NCI-H82 (cell line): ENCODE measurements around the gene MTPN.
A peak's percentile ranks its signal among the peaks of the same experiment; 100 is the strongest.

Source experiments
- DNase-seq: peaks from one replicate; lab custom pipeline; 2025; lab: John Stamatoyannopoulos, UW

Gene MTPN

DNA sequence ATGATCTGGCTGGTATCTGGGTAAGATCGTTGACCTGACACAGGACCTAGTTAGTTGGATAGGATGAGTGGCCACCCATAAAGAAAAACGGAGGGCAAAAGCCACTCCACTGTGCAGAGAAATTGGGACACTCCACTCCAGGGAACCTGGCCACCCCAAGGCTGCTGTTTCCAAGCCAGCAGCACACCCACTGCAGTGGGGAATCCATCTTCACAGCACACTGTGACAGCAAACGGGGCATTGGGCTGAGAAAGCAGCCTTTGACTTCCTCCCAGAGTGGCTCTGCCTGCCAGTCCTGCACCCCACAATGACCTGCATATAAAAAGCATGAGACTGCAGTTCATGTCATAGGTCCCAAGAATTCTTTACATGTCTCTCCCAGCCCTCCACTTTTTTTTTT is 52.9 kb downstream of the MTPN start:
- DNase-seq = no peak

GRCh38 chr7:135922263-135922662 is 54.9 kb downstream of the MTPN start:
- DNase-seq = no peak

GRCh38 chr7:135920478-135920877 is 56.7 kb downstream of the MTPN start:
- no peak for DNase-seq

DNA sequence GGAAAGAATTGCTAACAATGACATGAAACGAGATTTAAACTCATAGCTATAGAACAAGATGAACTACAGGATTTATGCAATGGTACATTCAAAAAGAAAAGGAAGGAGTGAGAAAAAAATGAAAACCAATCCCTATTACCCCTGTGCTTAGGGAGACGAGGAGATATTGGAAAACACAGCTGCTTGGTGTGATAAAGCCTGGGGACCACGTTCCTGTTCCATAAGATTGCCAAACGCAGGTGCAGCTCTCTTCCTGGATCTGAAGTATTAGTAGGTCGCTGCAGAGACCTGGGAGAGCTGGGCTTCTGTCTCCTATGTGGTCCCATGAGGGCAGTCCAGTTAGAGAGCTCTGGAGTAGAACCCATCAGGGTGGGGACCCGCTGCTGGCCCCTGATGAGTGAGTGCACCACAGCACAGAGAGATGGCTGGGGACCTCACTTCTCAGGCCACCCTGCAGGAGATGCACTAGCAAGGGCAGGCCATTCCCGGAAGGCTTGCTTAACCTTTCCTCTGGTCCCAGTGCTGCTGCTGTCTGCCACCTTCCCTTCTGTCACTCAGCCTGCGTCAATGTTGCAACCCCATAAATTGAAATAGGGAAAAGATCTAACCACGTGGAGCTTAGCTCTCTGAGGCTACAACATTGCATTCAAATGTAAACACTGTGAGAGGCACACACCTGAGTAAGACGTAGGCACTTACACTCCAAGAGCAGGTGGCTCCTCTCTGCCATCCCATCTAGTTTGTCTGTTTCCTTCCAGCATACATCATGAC is 57.9 kb downstream of the MTPN start:
- DNase-seq = no peak

GRCh38 chr7:135918134-135918533 is 59.0 kb downstream of the MTPN start:
- DNase-seq = no peak

DNA sequence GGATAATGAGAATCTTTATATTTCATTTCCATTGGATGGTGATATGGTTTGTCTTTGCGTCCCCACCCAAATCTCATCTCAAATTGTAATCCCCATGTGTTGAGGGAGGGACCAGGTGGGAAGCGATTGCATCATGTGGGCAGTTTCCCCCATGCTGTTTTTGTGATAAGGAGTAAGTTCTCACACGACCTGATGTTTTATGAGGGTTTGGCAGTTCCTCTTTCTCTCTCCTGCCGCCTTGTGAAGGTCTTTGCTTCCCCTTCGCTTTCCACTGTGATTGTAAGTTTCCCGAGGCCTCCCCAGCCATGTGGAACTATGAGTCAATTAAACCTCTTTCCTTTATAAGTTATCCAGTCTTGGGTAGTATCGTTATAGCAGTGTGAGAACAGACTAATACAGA is 59.4 kb downstream of the MTPN start:
- DNase-seq = no peak

DNA sequence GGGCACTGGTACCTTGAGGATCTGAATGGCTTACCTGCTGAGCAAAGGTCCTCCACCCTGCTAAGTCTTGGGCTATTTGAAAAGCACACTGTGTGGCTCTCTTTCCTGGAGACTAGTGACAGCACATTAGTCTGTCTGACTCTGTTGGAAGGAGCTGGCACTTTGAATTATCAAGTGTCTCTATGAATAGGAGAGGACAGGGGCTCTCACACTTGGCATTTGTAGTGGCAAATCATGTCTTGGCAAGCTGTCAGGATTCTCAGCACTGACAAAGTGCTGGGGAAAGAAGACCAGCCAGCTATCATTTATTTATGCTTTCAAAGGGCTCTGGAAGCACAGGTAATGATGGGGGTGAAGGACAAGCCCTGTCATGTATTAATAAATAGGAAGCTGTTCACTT is 62.8 kb downstream of the MTPN start:
- DNase-seq = no peak

DNA sequence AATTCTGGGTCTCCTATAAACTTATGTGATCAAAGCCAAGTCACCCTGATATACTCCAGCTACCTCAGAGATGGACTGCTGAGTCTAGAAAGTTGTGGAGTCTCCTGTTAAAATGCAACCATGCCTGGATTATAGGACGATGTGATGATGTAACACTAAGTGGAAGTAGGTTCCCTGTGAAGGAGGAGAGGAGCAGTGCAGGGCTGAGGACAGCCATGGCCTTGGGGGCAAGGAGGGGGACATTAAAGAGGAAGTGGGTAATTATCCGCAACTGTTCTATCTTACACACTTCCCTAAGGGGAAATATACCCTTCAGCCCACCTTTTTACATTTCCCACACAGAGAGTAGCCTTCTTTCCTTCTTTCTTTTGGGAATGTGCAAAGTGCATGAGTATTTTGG is 63.8 kb downstream of the MTPN start:
- DNase-seq = no peak

DNA sequence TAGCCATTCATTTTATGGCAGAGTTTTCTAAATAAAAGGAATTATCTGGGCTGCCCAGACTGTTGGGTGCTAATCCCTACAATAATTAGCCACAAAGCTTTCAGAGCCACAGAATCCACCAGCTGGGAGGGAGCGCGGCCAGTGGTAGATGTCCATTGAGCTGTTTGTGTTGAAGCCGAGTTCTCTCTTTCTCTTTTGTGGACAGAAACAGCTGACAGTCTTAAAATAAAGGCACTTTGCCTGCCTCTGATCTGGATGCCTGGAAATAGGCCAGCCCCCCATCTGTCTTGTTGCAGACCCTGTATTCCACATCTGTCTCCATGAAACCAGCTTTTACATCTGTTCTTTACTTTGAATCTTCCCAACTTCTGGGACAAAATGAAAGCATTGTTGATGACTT is 66.1 kb downstream of the MTPN start:
- DNase-seq = peak; percentile 88

DNA sequence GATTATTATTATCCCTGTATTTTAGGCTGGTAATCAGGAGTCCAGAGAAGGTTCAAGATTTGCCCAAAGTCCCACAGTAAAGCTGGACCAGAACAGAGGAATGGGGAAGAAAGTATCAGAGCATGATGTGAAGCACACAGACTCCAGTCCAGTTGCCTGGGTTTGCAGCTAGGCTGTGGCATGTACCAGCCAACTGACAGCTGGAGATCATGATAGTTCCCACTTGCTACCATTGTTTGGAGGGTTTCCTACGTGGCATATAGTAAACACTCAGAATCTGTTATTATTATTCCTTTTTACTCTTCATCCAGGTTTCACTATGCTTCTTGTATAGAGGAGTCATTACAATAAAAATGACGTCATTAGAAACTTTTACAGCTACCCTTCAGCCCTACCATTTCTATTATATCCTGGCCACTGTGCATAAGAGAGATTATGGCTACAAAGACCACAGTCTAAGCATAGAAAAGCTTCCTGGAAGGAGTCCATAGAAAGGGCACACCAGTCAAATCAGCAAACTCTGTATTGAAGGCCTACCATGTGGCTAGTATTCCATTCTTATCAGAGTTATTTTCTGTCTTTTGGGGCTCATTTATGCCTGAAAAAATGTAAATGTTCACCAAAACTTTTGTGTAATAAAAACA is 66.6 kb downstream of the MTPN start:
- DNase-seq = peak; percentile 19

GRCh38 chr7:135905858-135906257 is 71.3 kb downstream of the MTPN start:
- DNase-seq = peak; percentile 41

- no peak for DNase-seq
Observed at GRCh38 chr7:135905355-135905754, 71.8 kb downstream of the MTPN start.

DNA sequence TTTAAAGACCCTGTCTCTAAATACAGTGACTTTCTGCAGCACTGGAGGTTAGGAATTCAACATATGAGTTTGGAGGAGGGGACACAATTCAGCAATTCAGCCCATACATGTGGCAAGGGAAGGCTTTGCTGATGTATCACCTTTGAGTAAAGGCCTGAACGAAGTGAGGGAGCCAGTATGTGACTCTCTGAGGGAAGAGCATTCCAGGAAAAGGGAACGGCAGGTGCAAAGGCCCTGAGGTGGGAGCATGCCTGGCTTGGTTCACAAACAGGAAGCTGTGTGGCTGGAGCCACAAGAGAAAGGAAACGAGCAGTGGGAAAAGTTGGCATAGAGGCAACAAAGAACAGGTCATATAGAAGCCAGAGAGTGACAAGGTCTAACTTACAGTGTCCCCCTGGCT is 72.9 kb downstream of the MTPN start:
- DNase-seq = no peak

DNA sequence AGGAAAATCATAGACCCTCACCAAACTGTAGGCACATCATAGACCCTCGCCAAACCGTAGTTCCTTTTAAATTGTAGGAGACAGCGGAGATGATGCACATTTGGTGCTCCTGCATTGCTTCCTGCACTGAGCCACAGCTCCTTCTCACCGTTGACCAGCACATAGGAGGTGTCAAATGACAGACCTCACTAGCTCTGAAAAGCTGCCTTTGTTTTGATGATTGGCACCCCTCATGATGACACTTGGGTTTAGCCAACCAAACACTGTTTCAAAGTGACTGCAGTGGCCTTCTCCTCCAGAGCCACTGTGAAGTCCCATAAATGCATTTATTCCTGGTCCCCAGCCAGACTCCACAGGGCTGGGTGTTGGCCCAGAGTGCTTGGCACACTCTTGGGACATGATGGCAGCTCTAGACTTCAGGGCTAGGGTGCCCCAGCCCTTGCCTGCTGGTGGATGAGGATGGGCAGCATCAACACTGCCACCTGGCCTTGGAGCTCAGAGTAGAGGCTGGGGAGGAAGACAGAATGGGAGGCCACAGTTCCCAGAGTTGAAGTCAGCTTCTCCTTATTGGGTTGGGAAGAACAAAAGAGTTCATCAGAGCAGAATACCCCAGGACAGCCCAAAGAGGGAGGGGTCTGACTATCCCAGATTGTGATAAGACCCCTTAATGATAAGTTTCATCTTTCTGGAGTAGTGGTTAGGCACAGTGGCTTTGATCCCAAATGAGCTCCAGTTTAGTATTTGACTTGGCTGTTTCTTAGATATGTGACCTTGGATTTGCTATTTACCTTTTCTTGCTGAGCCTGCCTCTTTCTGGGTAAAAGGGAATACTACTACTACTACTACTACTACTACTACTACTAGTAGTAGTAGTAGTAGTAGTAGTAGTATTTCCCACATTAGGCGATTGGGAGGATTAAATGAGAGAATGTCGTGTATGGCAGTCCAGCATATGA is 75.3 kb downstream of the MTPN start:
- DNase-seq = no peak

- no peak for DNase-seq
Observed at GRCh38 chr7:135900065-135900546, 77.1 kb downstream of the MTPN start.

- no peak for DNase-seq
Observed at GRCh38 chr7:135899458-135900064, 77.6 kb downstream of the MTPN start.

DNA sequence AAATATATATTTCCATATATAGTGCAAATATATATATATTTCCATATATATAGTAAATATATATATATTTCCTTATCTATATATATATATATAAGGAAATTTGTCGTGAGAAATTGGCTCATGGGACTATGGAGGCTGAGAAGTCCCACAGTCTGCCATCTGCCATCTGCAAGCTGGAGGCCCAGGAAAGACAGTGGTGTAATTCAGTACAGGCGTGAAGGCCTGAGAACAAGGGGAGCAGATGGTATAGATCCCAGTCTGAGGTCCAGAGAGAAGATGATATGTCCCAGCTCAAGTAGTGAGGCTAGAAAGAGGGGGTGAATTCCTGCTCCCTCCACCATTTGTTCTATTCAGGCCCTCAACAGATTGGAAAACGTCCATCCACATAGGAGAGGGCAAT is 78.9 kb downstream of the MTPN start:
- DNase-seq = peak; percentile 72

DNA sequence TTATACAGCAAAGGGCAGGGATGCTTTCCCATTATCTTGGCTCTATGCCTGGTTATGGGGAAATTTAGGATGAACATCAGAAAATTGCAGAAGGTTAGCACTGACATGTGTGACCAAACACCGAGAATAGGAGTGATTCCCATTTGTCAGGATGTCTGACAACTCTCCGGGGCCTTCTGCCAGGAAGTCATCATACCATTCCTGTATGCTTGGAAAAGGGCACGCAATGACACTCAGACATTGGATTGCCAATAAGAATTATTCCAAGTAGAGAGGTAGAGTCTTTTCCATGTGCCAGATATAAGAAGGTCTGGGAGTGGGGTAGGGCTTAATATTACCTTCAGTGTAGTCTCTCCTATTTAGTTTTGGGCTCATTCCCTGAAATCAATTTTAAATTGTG is 82.3 kb downstream of the MTPN start:
- no peak for DNase-seq

DNA sequence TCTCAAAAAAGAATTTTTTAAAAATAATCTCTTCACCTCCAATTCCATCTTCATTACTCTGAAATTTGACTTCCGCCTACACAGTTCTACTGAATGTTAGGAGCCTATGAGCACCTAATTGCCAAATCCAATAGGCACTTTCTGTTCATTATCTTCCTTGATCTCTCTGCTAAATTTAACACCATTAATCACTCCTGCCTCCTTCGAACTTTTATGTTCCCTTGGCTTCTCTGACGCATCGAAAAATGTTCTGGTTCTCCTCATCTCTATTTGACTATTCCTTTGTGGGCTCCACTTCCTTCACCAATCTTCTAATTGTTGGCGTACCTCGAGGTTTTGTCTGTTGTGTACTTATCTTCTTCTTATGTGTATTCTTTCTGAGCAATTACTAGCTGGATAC is 87.3 kb downstream of the MTPN start:
- DNase-seq = no peak

DNA sequence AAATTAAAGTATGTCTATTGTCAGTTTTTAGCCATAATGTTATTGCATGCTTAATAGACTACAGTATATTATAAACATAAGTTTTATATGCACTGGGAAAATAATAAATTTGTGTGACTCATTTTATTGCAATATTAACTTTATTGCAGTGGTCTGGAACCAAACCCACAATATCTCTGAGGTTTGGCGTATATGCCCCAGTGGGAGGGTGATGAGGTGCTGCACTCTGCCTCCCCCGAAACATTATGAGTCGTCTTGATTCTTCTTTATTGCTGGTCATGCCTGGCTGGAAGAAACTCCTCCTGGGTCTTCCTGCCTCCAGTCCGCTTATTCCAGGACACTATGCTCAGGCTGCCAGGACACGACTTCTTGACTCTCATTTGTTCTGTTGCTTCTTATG is 88.4 kb downstream of the MTPN start:
- no peak for DNase-seq

DNA sequence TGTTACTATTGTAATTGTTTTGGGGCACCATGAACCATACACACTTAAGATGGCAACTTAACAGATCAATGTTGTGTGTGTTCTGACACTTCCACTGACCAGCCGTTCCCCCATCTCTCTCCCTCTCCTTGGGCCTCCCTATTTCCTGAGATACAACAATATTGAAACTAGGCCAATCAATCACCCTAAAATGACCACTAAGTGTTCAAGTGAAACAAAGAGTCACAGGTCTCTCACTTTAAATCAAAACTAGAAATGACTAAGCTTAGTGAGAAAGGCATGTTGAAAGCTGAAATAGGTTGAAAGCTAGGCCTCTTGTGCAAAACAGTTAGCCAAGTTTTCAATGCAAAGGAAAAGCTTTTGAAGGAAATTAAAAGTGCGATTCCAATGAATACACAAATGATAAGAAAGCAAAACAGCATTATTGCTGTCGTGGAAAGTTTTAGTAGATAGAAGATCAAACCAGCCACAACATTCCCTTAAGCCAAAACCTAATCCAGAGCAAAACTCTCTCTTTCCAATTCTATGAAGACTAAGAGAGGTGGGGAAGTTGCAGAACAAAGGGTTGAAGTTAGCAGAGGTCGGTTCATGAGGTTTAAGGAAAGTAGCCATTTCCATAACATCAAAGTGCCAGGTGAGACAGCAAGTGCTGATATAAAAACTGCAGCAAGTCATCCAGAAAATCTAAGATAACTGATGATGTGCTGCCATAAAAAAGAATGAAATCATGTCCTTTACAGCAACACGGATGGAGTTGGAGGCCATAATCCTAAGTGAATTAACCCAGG is 90.6 kb downstream of the MTPN start:
- no peak for DNase-seq
